Activated CD4-positive, alpha-beta T cell treated with anti-CD3 and anti-CD28 coated beads, Interleukin-2, amount 10 ng/mL, durations not matched to agents 24 days and 14 days (primary cell): ENCODE results near the gene ATG14. TPM values are rescaled to one million over a fixed set of nuclear protein-coding genes. Genes with fewer than 3 reads are reported as not detected.

ENCODE experiments used
- DNase-seq: peaks from one replicate; pipeline ENCODE4 v3.0.0; 2022
- H3K27ac Mint-ChIP-seq: one replicate; pipeline ENCODE4 v1.8.0; 2022; ENCODE audit warnings: mild to moderate bottlenecking, mixed read lengths
- H3K27me3 Mint-ChIP-seq: one replicate; pipeline ENCODE4 v1.8.0; 2022; ENCODE audit warnings: mixed read lengths
- H3K36me3 Mint-ChIP-seq: one replicate; pipeline ENCODE4 v1.8.0; 2022; ENCODE audit warnings: low read depth, mild to moderate bottlenecking, mixed read lengths
- H3K4me1 Mint-ChIP-seq: one replicate; pipeline ENCODE4 v1.8.0; 2021; ENCODE audit warnings: mixed read lengths
- H3K4me3 Mint-ChIP-seq: one replicate; pipeline ENCODE4 v1.8.0; 2022; ENCODE audit warnings: mild to moderate bottlenecking, moderate library complexity, mixed read lengths
- H3K9me3 Mint-ChIP-seq: one replicate; pipeline ENCODE4 v1.8.0; 2021; ENCODE audit warnings: mixed read lengths
- intact Hi-C: fragments of 100-400 bp; cut with micrococcal nuclease; formaldehyde crosslinking; loops from one replicate; pipeline ENCODE4 v1.15.1; 2023
- total RNA-seq: library from RNA; stranded (reverse); gene quantifications from 2 replicates; pipeline ENCODE4 v1.2.3, GENCODE V29; 2022

Gene ATG14
- total RNA-seq, 1 donor from 2014 or later = 5.8 TPM

DNA sequence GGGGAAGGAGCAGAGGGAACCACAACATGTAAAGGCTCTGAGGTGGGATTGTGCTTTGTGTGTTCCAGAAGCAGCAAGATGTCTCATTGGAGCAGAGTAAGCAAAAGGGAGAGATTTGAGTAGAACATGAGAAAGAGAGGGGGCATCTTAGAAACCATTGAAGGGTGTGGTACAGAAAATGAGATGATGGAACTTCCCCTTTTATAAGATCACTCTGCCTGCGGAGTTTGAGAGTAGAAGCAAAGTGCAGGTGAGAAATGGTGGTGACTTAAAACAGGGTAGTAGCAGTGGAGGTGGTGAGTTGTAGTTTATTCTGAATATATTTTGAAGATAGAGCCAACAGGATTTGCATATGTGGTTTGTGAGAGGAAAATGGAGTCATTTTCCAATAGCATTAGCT is 84.5 kb downstream of the ATG14 start:
- intact Hi-C loops = loop anchor here (2.0 kb wide), 1 partner anchor 14 kb away; no protein-coding TSS in a partner anchor
- H3K4me3 Mint-ChIP-seq = no peak overlapping the region
- H3K27me3 Mint-ChIP-seq = no peaks in the 10 kb centered on the region
- peak overlapping the region; percentile 3 for H3K27ac Mint-ChIP-seq
- H3K36me3 Mint-ChIP-seq = peaks cover 10% of the 10 kb centered on the region
- peaks cover 45% of the 10 kb centered on the region for H3K4me1 Mint-ChIP-seq
- DNase-seq = no peak
- H3K9me3 Mint-ChIP-seq = no peaks in the 10 kb centered on the region

DNA sequence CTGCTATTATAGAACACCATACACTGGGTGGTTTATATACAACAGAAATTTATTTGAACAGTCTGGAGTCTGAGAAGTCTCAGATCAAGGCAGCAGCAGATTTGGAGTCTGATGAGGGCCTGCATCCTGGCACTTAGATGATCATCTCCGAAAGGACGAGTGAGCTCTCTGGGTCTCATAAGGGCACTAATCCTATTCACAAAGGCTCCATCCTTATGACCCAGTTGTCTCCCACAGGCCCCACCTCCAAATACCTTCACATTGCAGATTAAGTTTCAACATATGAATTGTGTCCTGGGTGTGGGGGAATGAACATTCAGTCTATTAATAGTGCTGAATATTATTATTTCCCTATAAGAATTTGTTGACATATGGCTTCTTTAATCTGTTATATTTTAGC is 86.8 kb downstream of the ATG14 start:
- no peak for DNase-seq
- Mint-ChIP-seq H3K27ac (no peak overlapping the region), H3K27me3 (no peaks in the 10 kb centered on the region), H3K9me3 (no peaks in the 10 kb centered on the region), H3K4me3 (no peak overlapping the region), H3K36me3 (peaks cover 8% of the 10 kb centered on the region), H3K4me1 (peaks cover 29% of the 10 kb centered on the region)
- intact Hi-C loops = no loop called here

GRCh38 chr14:55323910-55324309 is 87.7 kb downstream of the ATG14 start:
- Mint-ChIP-seq H3K27me3 (no peaks in the 10 kb centered on the region), H3K27ac (no peak overlapping the region), H3K9me3 (peaks cover under 1% of the 10 kb centered on the region), H3K4me1 (peaks cover 24% of the 10 kb centered on the region), H3K36me3 (peaks cover 11% of the 10 kb centered on the region), H3K4me3 (no peak overlapping the region)
- DNase-seq = no peak
- intact Hi-C loops = no loop called here

DNA sequence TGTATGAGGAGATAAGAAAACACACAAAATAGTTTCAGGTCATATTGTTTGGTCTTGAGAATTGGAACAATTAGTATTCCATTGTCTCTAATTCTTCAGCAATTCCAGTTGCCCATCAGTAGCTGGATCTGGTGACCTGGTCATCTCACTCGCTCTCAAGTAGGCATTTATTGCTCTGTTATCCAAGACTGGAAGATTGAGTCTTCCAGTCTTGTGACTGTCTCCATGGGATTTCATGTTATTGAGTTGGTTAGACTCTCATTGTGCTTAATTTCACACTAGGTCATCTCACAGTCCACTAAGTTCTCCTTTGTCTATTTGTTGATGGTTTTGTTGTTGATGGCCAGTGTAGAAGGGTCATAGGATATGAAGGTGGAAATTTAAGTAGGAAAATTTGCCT is 92.9 kb downstream of the ATG14 start:
- H3K27me3 Mint-ChIP-seq = no peaks in the 10 kb centered on the region
- peaks cover 33% of the 10 kb centered on the region for H3K36me3 Mint-ChIP-seq
- H3K4me1 Mint-ChIP-seq = peaks cover 7% of the 10 kb centered on the region
- H3K4me3 Mint-ChIP-seq = no peak overlapping the region
- no peak for DNase-seq
- H3K27ac Mint-ChIP-seq = no peak overlapping the region
- H3K9me3 Mint-ChIP-seq = peaks cover 4% of the 10 kb centered on the region
- intact Hi-C loops = no loop called here

DNA sequence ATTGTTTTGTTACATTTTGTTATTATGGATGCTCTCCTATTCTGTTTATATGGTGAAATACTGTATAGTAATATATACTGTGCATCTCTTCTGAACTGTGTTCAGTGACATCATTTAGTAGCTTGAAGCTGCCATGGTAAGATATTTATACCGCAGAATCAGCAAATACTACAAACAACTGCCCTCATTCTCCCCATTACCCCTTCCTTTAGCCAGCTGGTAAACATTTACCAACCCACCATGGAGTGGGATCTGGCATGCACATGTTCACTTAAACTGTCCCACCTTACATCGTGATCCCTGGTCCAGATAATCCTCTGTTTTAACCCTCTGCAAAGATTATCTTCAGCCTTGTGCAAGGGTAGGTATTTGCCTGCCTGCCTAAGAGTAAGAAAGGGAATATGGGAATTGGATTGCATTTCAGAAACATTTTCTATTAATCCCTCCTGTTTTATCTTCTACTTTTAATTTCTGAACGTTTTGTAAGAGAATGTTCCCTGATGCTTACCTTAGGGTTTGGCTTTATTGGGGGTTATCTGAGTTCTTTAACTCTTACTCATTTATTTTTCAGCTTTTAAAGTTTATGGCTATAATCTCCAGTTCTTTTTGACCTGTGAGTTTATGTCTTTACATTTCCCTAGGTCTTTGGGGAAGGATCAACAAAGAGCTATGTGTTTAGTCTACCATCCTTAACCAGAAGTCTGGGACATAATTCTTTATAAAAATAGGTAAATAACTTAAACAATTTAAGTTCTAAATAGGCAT is 93.9 kb downstream of the ATG14 start:
- Mint-ChIP-seq H3K27ac (no peak overlapping the region), H3K36me3 (peaks cover 41% of the 10 kb centered on the region), H3K27me3 (no peaks in the 10 kb centered on the region), H3K4me3 (no peak overlapping the region), H3K4me1 (peaks cover 12% of the 10 kb centered on the region), H3K9me3 (peaks cover 14% of the 10 kb centered on the region)
- DNase-seq = no peak
- intact Hi-C loops = no loop called here

- H3K36me3 Mint-ChIP-seq = peaks cover 47% of the 10 kb centered on the region
Observed at GRCh38 chr14:55316564-55316963, 95.1 kb downstream of the ATG14 start.

More at GRCh38 chr14:55316564-55316963, 95.1 kb downstream of the ATG14 start:
- H3K9me3 Mint-ChIP-seq = peaks cover 14% of the 10 kb centered on the region
- DNase-seq = no peak
- H3K4me1 Mint-ChIP-seq = peaks cover 12% of the 10 kb centered on the region
- intact Hi-C loops = no loop called here
- no peak overlapping the region for H3K4me3 Mint-ChIP-seq
- no peak overlapping the region for H3K27ac Mint-ChIP-seq
- H3K27me3 Mint-ChIP-seq = no peaks in the 10 kb centered on the region

Other genes starting within 250 kb of the ATG14 start
- gene DLGAP5, start 220.2 kb downstream of the ATG14 start, total RNA-seq = 28.7 and 32.4 TPM in 2 replicates
- gene FBXO34, start 140.4 kb downstream of the ATG14 start, total RNA-seq = 25.3 and 26.2 TPM in 2 replicates
- not detected in 2 replicates for gene TBPL2, start 28.8 kb upstream of the ATG14 start, total RNA-seq
- gene KTN1, start 168.4 kb upstream of the ATG14 start, total RNA-seq = 130 and 135 TPM in 2 replicates